Measurements from ENCODE around the gene RAF1. TPM values are rescaled to one million over a fixed set of nuclear protein-coding genes. Genes with fewer than 3 reads are reported as not detected.

Gene RAF1
- total RNA-seq, 2 experiments from 2014 or later = 127 to 139 TPM

DNA sequence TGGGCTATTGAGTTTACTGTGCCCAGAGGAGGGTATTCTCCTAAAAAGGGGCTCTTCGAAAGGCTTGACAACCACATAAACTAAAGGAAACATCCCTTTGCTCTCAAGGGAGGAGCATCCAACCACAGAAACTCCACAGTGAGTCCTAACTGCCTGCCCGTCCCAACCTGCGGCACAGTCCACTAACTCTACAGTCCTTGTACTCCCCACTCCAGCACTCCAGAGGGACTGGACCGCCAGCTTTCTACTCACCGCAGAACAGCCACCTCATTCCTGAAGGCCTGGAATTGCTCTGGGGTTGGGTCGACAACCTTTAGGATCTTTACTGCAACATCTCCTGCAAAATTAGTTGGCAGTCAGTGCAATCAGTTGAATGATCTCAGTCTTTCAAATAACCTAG lies 72.5 kb downstream of the RAF1 start:
- POLR2A ChIA-PET = no interaction called here
- H3K36me3 ChIP-seq (ENCODE audit: insufficient read depth, low read length) = peaks cover 83% of the 10 kb centered on the region
- intact Hi-C loops (cut with DNase I, micrococcal nuclease) = no loop called here

DNA sequence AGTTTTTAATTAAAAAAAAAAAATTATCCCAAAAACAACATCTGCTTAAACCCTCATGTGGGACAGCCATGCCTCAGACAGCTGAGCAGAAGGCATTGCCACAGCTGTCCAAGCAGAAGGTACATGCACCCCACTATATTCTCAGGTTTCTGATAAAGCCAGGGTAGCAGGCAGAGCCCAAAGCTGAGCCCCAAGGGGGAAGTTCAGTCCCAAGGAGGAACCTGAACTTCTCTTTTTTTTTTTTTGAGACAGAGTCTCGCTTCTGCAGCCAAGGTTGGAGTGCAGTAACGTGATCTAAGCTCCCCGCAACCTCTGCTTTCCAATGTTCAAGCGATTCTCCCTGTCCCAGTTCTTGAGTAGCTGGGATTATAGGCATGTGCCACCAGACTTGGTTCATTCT lies 73.8 kb downstream of the RAF1 start:
- ChIA-PET POLR2A (interaction anchor here (1.1 to 1.4 kb wide), 2 partner anchors 18 to 74 kb away, joined by 3 to 4 read pairs; no protein-coding TSS in a partner anchor), CTCF (no interaction called here)
- Histone ChIP-seq H3K4me1 (ENCODE audit: insufficient read depth, low read length) (no peaks in the 10 kb centered on the region), H3K36me3 (ENCODE audit: insufficient read depth, low read length) (peaks cover 82% of the 10 kb centered on the region), H3K4me3 (ENCODE audit: low read length) (no peak overlapping the region), H3K27ac (ENCODE audit: low read depth in 1 of 2, low read length in 2 of 2) (no peak overlapping the region), H3K9me3 (ENCODE audit: control insufficient read depth in 1 of 2, insufficient read depth in 1 of 2, low read length in 2 of 2) (no peaks in the 10 kb centered on the region), H3K27me3 (ENCODE audit: control insufficient read depth in 1 of 2, insufficient read depth in 2 of 2, low read length in 2 of 2) (no peaks in the 10 kb centered on the region)
- Mint-ChIP-seq H3K4me3 (no peak overlapping the region), H3K4me1 (ENCODE audit: low read depth) (no peaks in the 10 kb centered on the region), H3K36me3 (ENCODE audit: low read depth) (peaks cover 89% of the 10 kb centered on the region), H3K27me3 (no peaks in the 10 kb centered on the region), H3K9me3 (no peaks in the 10 kb centered on the region), H3K27ac (no peak overlapping the region)
- intact Hi-C loops (cut with DNase I, micrococcal nuclease) = no loop called here
- TF ChIP-seq, protein P1, sequence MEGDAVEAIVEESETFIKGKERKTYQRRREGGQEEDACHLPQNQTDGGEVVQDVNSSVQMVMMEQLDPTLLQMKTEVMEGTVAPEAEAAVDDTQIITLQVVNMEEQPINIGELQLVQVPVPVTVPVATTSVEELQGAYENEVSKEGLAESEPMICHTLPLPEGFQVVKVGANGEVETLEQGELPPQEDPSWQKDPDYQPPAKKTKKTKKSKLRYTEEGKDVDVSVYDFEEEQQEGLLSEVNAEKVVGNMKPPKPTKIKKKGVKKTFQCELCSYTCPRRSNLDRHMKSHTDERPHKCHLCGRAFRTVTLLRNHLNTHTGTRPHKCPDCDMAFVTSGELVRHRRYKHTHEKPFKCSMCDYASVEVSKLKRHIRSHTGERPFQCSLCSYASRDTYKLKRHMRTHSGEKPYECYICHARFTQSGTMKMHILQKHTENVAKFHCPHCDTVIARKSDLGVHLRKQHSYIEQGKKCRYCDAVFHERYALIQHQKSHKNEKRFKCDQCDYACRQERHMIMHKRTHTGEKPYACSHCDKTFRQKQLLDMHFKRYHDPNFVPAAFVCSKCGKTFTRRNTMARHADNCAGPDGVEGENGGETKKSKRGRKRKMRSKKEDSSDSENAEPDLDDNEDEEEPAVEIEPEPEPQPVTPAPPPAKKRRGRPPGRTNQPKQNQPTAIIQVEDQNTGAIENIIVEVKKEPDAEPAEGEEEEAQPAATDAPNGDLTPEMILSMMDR (IDR thresholded peaks at IDR 0.05) = no peak
- ATAC-seq (ENCODE audit: poor library complexity) (no peak), DNase-seq (no peak)

More for the DNA sequence above, 72.5 kb downstream of the RAF1 start:
- no peak overlapping the region for H3K4me3 ChIP-seq (ENCODE audit: low read length)
- H3K4me1 Mint-ChIP-seq (ENCODE audit: low read depth) = no peaks in the 10 kb centered on the region
- DNase-seq (no peak), ATAC-seq (ENCODE audit: poor library complexity) (no peak)
- H3K27me3 Mint-ChIP-seq = no peaks in the 10 kb centered on the region
- CTCF ChIA-PET = no interaction called here
- no peak overlapping the region for H3K4me3 Mint-ChIP-seq
- no peaks in the 10 kb centered on the region for H3K9me3 Mint-ChIP-seq
- TF ChIP-seq, protein P1 (IDR thresholded peaks at IDR 0.05) = no peak
- H3K27ac ChIP-seq (ENCODE audit: low read depth in 1 of 2, low read length in 2 of 2) = no peak overlapping the region
- peaks cover 86% of the 10 kb centered on the region for H3K36me3 Mint-ChIP-seq (ENCODE audit: low read depth)
- no peaks in the 10 kb centered on the region for H3K9me3 ChIP-seq (ENCODE audit: control insufficient read depth in 1 of 2, insufficient read depth in 1 of 2, low read length in 2 of 2)
- H3K27ac Mint-ChIP-seq = peak overlapping the region; percentile 58
- no peaks in the 10 kb centered on the region for H3K27me3 ChIP-seq (ENCODE audit: control insufficient read depth in 1 of 2, insufficient read depth in 2 of 2, low read length in 2 of 2)
- no peaks in the 10 kb centered on the region for H3K4me1 ChIP-seq (ENCODE audit: insufficient read depth, low read length)

DNA sequence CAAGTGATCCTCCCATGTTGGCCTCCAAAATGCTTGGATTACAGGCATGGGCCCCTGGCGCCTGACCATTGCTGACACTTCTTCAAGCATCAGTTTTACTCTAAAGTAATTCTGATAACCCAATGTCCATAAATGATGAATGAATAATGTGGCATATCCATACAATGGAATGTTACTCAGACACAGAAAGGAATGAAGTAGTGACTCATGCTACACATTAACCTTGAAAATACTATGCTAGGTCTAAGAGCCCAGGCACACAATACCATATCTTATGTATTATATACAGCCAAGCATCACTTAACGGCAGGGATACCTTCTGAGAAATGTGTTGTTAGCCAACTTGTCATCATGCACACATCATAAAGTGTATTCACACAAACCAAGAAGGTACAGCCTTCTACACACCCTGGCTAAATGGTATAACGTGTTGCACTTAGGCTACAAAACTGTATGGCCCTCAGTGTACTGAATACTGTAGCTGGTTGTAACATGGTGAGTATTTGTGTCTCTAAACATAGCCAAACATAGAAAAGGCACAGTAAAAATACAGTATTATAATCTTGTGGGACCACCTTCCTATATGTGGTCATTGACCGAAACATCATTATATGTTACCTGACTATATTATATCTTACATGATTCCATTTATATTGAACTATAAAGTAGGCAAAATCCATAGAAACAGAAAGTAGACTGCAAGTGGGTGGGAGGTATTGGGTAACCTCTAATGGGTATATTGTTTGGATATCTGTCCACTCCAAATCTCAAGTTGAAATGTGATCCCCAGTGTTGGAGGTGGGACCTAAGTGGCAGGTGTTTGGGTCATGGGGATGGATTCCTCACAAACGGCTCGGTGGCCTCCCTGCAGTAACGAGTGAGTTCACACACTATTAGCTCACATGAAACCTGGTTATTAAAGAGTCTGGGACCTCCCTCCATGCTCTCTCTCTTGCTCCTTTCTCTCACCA lies 75.6 kb downstream of the RAF1 start:
- Histone ChIP-seq H3K27ac (ENCODE audit: low read depth in 1 of 2, low read length in 2 of 2) (no peak overlapping the region), H3K4me3 (ENCODE audit: low read length) (no peak overlapping the region), H3K36me3 (ENCODE audit: insufficient read depth, low read length) (peaks cover 83% of the 10 kb centered on the region), H3K27me3 (ENCODE audit: control insufficient read depth in 1 of 2, insufficient read depth in 2 of 2, low read length in 2 of 2) (no peaks in the 10 kb centered on the region), H3K9me3 (ENCODE audit: control insufficient read depth in 1 of 2, insufficient read depth in 1 of 2, low read length in 2 of 2) (no peaks in the 10 kb centered on the region), H3K4me1 (ENCODE audit: insufficient read depth, low read length) (no peaks in the 10 kb centered on the region)
- TF ChIP-seq, protein P1 (IDR thresholded peaks at IDR 0.05) = no peak
- no peaks in the 10 kb centered on the region for H3K9me3 Mint-ChIP-seq
- ChIA-PET CTCF (interaction anchor here (0.6 kb wide), 1 partner anchor 444 kb away, joined by 3 read pairs; no protein-coding TSS in a partner anchor), POLR2A (interaction anchor here (1.4 kb wide), 1 partner anchor 76 kb away, joined by 4 read pairs; no protein-coding TSS in a partner anchor)
- ATAC-seq (ENCODE audit: poor library complexity) (no peak), DNase-seq (no peak)
- H3K27me3 Mint-ChIP-seq = no peaks in the 10 kb centered on the region
- peak overlapping the region; percentile 48 for H3K27ac Mint-ChIP-seq
- H3K4me3 Mint-ChIP-seq = no peak overlapping the region
- H3K4me1 Mint-ChIP-seq (ENCODE audit: low read depth) = no peaks in the 10 kb centered on the region
- intact Hi-C loops (cut with DNase I, micrococcal nuclease) = no loop called here
- H3K36me3 Mint-ChIP-seq (ENCODE audit: low read depth) = peaks cover 88% of the 10 kb centered on the region

All from CD4-positive, alpha-beta T cell (primary cell).